PC-9 (cell line): Measurements from ENCODE around the gene COPG1.

Source experiments
- CTCF ChIP-seq: fragments of 200-600 bp; sonication (generic); conservative IDR thresholded peaks from 2 replicates; pipeline ENCODE4 v1.6.1; 2017; ENCODE audit warnings: mixed run types, antibody characterized with exemption, mild to moderate bottlenecking, moderate library complexity
- EZH2 ChIP-seq: fragments of 200-600 bp; sonication (generic); IDR thresholded peaks from 2 replicates; pipeline ENCODE4 v1.8.0; 2017; ENCODE audit warnings: antibody characterized with exemption, low read depth

- TF ChIP-seq CTCF (no peak), EZH2 (no peak)
Observed at GRCh38 chr3:129211345-129211744, 38.1 kb upstream of the COPG1 start.
